ENCODE measurements around the gene DDX52.
A peak's percentile ranks its signal among the peaks of the same experiment; 100 is the strongest.

DDX52 gene

DNA sequence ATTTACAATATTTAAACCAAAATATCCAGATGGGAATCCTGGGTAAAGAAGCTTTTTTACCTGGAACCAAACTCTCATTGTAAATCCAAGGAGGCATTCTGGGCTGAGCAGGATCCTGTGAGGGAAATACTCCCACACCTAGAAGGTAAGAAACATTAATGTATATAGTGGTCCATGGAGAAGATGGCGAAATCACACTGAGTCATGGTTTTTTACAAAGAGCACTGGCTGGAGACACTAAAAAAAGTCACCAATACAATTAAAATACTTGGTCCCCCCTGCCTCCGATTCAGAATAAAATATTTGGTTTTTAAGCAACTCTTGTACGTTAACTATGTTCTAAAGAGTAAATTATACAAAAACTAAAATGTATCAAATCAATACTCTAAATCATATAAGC is 67.0 kb downstream of the DDX52 start:
- no peak for DNase-seq

DNA sequence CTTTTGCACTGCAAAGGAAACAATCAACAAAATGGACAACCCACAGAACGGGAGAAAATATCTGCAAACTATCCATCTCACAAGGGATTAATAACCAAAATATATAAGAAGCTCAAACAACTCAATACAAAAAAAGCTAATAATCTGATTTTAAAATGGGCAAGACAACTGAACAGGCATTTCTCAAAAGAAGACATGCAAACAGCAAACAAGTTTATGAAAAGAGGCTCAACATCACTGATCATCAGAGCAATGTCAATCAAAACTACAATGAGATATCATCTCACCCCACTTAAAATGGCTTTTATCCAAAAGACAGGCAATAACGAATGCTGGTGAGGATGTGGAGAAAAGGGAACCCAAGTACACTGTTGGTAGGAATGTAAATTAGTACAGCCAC is 68.8 kb downstream of the DDX52 start:
- DNase-seq, result no peak

DNA sequence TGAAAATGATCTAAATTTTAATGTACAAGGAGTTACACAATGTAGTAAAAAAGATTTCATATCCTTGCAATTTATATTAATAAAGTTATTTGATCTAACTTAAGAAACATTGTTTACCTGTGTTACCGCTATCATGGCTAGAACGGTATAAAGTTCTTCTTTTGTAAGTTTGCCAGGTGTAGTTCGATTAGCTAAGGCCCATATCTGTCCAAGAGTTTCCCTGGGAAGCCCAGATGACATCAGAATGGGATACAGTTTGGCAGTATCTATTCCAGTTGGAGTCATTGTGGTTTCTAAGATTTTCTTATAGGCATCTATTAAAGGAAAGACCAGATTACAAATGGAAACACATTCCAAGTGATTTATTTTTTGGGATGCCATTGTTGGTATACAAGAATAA is 71.6 kb downstream of the DDX52 start:
- DNase-seq, result no peak

DNA sequence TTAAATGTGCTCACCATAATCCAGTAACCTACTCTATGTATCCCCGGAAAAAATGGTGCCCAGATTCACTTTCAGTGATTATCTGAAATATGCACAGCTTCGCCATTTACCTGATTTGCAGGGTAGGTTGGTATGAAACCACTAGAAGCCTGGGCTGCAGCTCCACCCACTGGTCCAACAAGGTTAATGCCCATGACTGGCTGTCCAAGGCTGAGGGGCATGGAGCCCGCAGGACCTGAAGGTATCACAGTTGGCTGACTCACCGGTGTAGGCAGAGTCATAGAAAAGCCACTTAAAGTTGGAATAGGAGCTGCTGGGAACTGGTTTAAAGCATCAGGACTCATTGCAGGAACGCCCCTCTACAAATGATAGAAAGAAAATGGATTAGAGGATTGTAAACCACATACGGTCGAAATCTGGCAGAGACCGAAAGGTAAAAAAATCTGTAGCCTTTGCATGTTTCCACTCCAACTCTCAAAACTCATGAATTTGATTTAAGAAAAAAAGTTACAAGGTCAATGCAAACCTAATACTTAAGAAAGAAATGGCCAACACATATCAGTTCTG is 72.6 kb downstream of the DDX52 start:
- peak in 3 of 4 experiments; percentile 19 to 39 (median 27) for DNase-seq

DNA sequence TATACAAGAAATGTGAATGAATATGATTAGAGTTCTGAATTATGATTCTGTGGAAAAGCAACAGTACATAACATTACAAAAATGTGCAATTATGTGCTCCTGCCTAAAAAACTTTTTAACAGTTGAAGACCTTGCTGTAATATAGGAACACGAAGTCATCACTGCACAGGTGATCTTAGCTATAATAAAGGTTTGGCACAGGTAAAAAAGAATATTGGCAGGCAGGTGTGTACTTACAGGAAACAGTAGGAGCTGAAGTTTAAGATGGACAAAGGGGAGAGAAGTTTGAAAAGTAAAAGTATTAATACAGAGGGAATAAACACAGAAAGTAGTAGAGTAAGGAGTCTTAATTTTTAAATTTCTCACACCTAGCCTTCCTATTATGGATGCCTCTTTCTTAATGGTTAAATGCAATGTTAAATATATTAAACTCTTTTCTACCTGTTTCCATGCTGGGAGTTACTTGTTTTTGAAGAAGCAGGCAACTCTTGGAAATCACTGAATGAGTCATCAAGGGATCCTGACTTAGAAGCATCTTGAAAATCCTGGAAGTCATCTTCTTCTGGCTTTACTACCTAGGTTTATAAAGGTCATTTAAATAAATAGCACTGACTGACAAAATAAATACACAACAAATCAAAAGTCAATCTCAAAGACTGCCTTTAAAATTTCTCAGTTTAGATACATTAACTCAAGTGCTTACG is 74.7 kb downstream of the DDX52 start:
- DNase-seq, result no peak

GRCh38 chr17:37567538-37567937 is 75.7 kb downstream of the DDX52 start:
- DNase-seq, result peak in 2 of 4 experiments; percentile 26 to 58

GRCh38 chr17:37567137-37567536 is 76.1 kb downstream of the DDX52 start:
- no peak for DNase-seq

DNA sequence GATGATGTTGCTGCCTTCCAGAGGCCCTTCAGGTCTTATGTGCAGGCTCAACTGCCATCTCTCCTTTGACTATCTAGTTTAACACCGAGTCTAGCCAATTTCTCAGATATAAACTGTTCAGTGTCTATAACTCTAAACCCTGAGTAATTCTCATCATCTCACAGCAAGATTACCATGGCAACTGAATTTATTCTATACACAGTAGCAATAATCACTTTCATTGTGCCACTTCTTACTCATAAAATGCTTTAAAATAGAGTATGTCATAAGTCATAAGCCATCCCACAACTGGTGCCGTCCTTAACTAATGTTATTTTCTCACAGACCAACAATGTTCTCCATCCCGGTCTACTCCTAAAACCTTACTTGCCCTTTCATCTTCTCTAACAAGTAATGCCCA is 79.0 kb downstream of the DDX52 start:
- DNase-seq, result no peak

DNA sequence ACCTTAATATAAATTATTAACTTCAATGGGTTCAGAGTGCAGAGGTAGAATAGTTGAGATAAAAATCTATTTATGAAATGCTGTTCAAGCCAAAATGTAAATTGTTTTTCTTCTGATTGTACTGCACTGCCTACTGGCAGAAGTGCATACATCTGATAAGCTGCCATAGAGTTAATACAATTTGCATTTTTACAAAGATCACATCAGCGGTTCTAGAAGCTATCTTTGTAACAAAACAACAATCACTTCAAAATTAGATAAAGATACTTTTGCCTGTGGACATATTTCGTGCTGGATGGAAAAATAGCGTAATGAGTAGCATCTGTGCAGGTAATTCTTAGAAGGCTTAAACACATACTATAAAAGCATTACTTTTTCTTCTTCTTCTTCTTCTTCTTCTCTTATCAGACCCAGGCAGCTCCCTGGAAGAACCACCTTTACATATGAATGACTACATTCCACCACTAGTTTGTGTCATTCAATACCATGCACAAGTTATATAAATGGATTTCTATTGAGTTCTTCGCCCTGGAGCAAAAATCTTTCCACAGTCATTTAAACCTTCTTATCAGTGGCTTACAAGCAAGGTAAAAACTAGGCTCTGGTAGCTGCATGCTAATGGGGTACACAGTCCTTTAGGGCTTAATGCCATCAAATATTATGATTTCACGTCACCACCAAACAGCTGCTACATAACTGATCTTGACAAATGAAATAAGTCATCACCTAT is 81.1 kb downstream of the DDX52 start:
- no peak for DNase-seq
